Liver (tissue), 9 donors: ENCODE data around the gene HOXB5. TPM values are rescaled to one million over a fixed set of nuclear protein-coding genes. Genes with fewer than 3 reads are reported as not detected.

Experiments used
- DNase-seq: peaks from one replicate; pipeline ENCODE4 v3.0.0-alpha.2; 2017; ENCODE audit warnings: low spot score
- H3K27ac ChIP-seq, 2 donors: one replicate each; pipeline ENCODE4 v1.7.0; 2013; ENCODE audit warnings: inconsistent platforms in 2 of 2, low read length in 2 of 2, control low read depth in 1 of 2, low read depth in 1 of 2, mild to moderate bottlenecking in 1 of 2
- H3K27me3 ChIP-seq, 4 donors: one replicate each; pipeline versions ENCODE4 v1.6.1 to v1.7.0; 2013; ENCODE audit warnings: low read length in 3 of 4, inconsistent platforms in 1 of 4, mild to moderate bottlenecking in 1 of 4, moderate library complexity in 1 of 4; ENCODE audit not compliant: control insufficient read depth in 4 of 4, insufficient read depth in 4 of 4
- H3K36me3 ChIP-seq, 4 donors: one replicate each; pipeline versions ENCODE4 v1.6.1 to v1.7.0; 2013; ENCODE audit warnings: low read length in 3 of 4, mild to moderate bottlenecking in 3 of 4, low read depth in 1 of 4, moderate library complexity in 1 of 4; ENCODE audit not compliant: control insufficient read depth in 4 of 4, insufficient read depth in 3 of 4
- H3K4me1 ChIP-seq, 4 donors: one replicate each; pipeline versions ENCODE4 v1.6.1 to v1.7.0; 2013; ENCODE audit warnings: low read length in 3 of 4, mild to moderate bottlenecking in 3 of 4, moderate library complexity in 1 of 4; ENCODE audit not compliant: control insufficient read depth in 4 of 4, insufficient read depth in 4 of 4
- H3K4me3 ChIP-seq, 3 donors: one replicate each; pipeline versions ENCODE4 v1.6.1 to v1.7.0; 2013; ENCODE audit warnings: low read length in 3 of 3, control low read depth in 1 of 3, low read depth in 1 of 3, mild to moderate bottlenecking in 1 of 3
- H3K9ac ChIP-seq, 2 donors: one replicate each; pipeline ENCODE4 v1.7.0; 2013; ENCODE audit warnings: low read length in 2 of 2, mild to moderate bottlenecking in 2 of 2, moderate library complexity in 2 of 2, control low read depth in 1 of 2, low read depth in 1 of 2
- H3K9me3 ChIP-seq, 4 donors: one replicate each; pipeline versions ENCODE4 v1.6.1 to v1.7.0; 2013; ENCODE audit warnings: low read length in 3 of 4; ENCODE audit not compliant: control insufficient read depth in 4 of 4
- EGR1 ChIP-seq, 2 donors: IDR thresholded peaks; 2 replicates each; pipeline ENCODE4 v1.6.1; 2016 to 2018; ENCODE audit warnings: antibody characterized with exemption in 2 of 2, low read depth in 2 of 2
- FOXA1 ChIP-seq: IDR thresholded peaks from 2 replicates; pipeline ENCODE4 v1.6.1; 2016; ENCODE audit warnings: antibody characterized with exemption
- GABPA ChIP-seq, 2 donors: IDR thresholded peaks in 1 of 2; conservative IDR thresholded peaks in 1 of 2; 2 replicates each; pipeline ENCODE4 v1.6.1; 2016; ENCODE audit warnings: antibody characterized with exemption in 2 of 2, mild to moderate bottlenecking in 1 of 2, moderate library complexity in 1 of 2
- HNF4A ChIP-seq, 2 donors: conservative IDR thresholded peaks; 2 replicates each; pipeline ENCODE4 v1.6.1; 2016; ENCODE audit warnings: antibody characterized with exemption in 2 of 2, mild to moderate bottlenecking in 2 of 2
- HNF4G ChIP-seq: IDR thresholded peaks from 2 replicates; pipeline ENCODE4 v1.6.1; 2016; ENCODE audit warnings: antibody characterized with exemption
- JUND ChIP-seq, 2 donors: IDR thresholded peaks; 2 replicates each; pipeline ENCODE4 v1.6.1; 2016; ENCODE audit warnings: antibody characterized with exemption in 2 of 2
- MAX ChIP-seq: IDR thresholded peaks from 2 replicates; pipeline ENCODE4 v1.6.1; 2016; ENCODE audit warnings: antibody characterized with exemption
- NR2F2 ChIP-seq: IDR thresholded peaks from 2 replicates; pipeline ENCODE4 v1.6.1; 2016; ENCODE audit warnings: antibody characterized with exemption
- RAD21 ChIP-seq, 2 donors: IDR thresholded peaks; 2 replicates each; pipeline ENCODE4 v1.6.1; 2016; ENCODE audit warnings: antibody characterized with exemption in 2 of 2, mild to moderate bottlenecking in 2 of 2
- REST ChIP-seq: IDR thresholded peaks from 2 replicates; pipeline ENCODE4 v1.6.1; 2016; ENCODE audit warnings: antibody characterized with exemption, mild to moderate bottlenecking
- RXRA ChIP-seq, 2 donors: IDR thresholded peaks; 2 replicates each; pipeline ENCODE4 v1.6.1; 2017 to 2018; ENCODE audit warnings: antibody characterized with exemption in 2 of 2, mild to moderate bottlenecking in 1 of 2
- SP1 ChIP-seq: IDR thresholded peaks from 2 replicates; pipeline ENCODE4 v1.6.1; 2018; ENCODE audit warnings: antibody characterized with exemption, mild to moderate bottlenecking
- TAF1 ChIP-seq: conservative IDR thresholded peaks from 2 replicates; pipeline ENCODE4 v1.6.1; 2016; ENCODE audit warnings: antibody characterized with exemption, mild to moderate bottlenecking
- YY1 ChIP-seq: IDR thresholded peaks from 2 replicates; pipeline ENCODE4 v1.6.1; 2016; ENCODE audit warnings: antibody characterized with exemption, mild to moderate bottlenecking
- polyA plus RNA-seq, 2 donors: library from polyadenylated mRNA; stranded (reverse) in 1 of 2; unstranded in 1 of 2; fragments of 200-250 nt in 1 of 2; fragments of >200 nt in 1 of 2; fragmentation: Nextera tagmentation in 1 of 2; extraction: Ambion mirVana in 1 of 2; gene quantifications; one replicate each; pipeline versions ENCODE4 v1.2.1 to v1.2.3, GENCODE V29; 2013 to 2015
- total RNA-seq, 2 donors: library from RNA; depleted of rRNA; stranded (reverse); fragments of >200 nt; gene quantifications; one replicate each; pipeline ENCODE4 v1.2.3, GENCODE V29; 2014
- TF ChIP-seq, protein P1 (sequence below): IDR thresholded peaks from 2 replicates; pipeline ENCODE4 v1.6.1; 2016; ENCODE audit warnings: antibody characterized with exemption
- TF ChIP-seq, protein P2 (sequence below): fragments of 150-350 bp; IDR thresholded peaks from 2 replicates; pipeline ENCODE4 v1.5.1; 2017; ENCODE audit warnings: improper control_type of control experiment, low read depth, low read length; ENCODE audit not compliant: missing input control
- TF ChIP-seq, protein P3 (sequence below): IDR thresholded peaks from 2 replicates; pipeline ENCODE4 v1.6.1; 2016; ENCODE audit warnings: antibody characterized with exemption
- donor health status: healthy.
- donor health status: healthy.
- donor health status: healthy.
- donor health status: healthy.
- donor health status: healthy.

Gene HOXB5
- total and polyA plus RNA-seq, 4 donors: 0.08 to 0.38 (median 0.36) TPM; not detected in 1

DNA sequence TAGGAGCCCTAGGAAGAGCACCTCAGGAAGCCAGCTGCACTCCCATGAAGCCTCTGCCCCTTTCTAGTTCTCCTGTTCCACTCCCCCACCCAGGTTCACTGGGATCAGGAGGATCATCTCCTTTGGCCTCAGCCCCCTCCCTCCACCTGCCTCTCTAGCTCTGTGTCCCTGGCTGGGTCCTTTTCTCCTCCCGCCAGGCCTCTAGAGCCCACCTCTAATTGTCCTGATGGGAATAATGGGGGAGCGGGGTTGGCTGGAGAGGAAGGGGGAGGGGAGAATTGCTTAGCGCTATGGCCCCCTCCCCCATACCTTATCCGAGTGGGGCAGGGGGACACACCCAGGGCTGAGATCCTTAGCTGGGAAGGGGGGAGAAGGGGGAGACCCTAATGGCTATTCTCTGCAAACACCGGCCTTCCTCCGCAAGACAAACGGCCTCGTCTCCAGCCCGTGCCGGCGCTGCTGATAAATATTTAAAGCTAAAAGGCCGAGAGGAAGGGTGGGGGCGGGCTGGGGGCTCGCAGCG is 16.2 kb upstream of the HOXB5 start (continued):
- TF ChIP-seq GABPA (IDR thresholded peaks at IDR 0.05 in 1 of 2, conservative IDR thresholded peaks at IDR 0.05 in 1 of 2): no peak
- TF ChIP-seq TAF1: no peak
- no peak for TF ChIP-seq HNF4G
- TF ChIP-seq RAD21 (IDR thresholded peaks at IDR 0.05): no peak
- TF ChIP-seq, protein P1, sequence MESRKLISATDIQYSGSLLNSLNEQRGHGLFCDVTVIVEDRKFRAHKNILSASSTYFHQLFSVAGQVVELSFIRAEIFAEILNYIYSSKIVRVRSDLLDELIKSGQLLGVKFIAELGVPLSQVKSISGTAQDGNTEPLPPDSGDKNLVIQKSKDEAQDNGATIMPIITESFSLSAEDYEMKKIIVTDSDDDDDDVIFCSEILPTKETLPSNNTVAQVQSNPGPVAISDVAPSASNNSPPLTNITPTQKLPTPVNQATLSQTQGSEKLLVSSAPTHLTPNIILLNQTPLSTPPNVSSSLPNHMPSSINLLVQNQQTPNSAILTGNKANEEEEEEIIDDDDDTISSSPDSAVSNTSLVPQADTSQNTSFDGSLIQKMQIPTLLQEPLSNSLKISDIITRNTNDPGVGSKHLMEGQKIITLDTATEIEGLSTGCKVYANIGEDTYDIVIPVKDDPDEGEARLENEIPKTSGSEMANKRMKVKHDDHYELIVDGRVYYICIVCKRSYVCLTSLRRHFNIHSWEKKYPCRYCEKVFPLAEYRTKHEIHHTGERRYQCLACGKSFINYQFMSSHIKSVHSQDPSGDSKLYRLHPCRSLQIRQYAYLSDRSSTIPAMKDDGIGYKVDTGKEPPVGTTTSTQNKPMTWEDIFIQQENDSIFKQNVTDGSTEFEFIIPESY: no peak
- TF ChIP-seq JUND (IDR thresholded peaks at IDR 0.05): no peak
- no peak for TF ChIP-seq RXRA (IDR thresholded peaks at IDR 0.05)
- TF ChIP-seq SP1: no peak

DNA sequence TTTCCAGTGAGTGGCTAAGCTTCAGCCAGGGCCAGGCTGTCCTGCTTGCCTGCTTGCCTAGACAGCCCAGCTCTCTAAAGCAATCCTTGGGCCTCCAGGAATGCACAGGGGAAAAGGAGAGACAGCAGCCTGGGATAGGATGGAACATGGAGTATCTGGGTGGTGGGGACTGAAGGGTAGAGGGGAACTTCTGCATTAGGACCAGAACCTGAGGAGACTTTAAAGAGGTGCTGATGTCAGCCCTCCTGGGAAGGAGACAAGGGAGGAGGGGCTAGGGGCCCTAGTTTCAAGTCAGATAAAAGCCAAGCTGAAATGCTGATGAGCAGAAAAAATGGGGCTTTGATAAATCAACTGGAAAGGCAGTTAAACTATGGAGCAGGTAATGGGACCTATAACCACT is 15.5 kb upstream of the HOXB5 start:
- TF ChIP-seq HNF4A (conservative IDR thresholded peaks at IDR 0.05) (no peak), MAX (no peak), TAF1 (no peak), RAD21 (IDR thresholded peaks at IDR 0.05) (no peak), YY1 (no peak), SP1 (no peak), GABPA (IDR thresholded peaks at IDR 0.05 in 1 of 2, conservative IDR thresholded peaks at IDR 0.05 in 1 of 2) (no peak), HNF4G (no peak), FOXA1 (no peak), NR2F2 (no peak), REST (no peak), EGR1 (IDR thresholded peaks at IDR 0.05; ENCODE audit: low read depth in 2 of 2) (no peak)
- TF ChIP-seq, protein P2, sequence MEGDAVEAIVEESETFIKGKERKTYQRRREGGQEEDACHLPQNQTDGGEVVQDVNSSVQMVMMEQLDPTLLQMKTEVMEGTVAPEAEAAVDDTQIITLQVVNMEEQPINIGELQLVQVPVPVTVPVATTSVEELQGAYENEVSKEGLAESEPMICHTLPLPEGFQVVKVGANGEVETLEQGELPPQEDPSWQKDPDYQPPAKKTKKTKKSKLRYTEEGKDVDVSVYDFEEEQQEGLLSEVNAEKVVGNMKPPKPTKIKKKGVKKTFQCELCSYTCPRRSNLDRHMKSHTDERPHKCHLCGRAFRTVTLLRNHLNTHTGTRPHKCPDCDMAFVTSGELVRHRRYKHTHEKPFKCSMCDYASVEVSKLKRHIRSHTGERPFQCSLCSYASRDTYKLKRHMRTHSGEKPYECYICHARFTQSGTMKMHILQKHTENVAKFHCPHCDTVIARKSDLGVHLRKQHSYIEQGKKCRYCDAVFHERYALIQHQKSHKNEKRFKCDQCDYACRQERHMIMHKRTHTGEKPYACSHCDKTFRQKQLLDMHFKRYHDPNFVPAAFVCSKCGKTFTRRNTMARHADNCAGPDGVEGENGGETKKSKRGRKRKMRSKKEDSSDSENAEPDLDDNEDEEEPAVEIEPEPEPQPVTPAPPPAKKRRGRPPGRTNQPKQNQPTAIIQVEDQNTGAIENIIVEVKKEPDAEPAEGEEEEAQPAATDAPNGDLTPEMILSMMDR: no peak
- TF ChIP-seq, protein P3, sequence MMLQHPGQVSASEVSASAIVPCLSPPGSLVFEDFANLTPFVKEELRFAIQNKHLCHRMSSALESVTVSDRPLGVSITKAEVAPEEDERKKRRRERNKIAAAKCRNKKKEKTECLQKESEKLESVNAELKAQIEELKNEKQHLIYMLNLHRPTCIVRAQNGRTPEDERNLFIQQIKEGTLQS: no peak
- no peak overlapping the region for H3K4me3 ChIP-seq
- no peaks in the 10 kb centered on the region for H3K36me3 ChIP-seq
- no peak overlapping the region for H3K9ac ChIP-seq
- no peak overlapping the region for H3K27ac ChIP-seq
- peaks cover 0 to 17% (median 7%) of the 10 kb centered on the region in 4 donors for H3K4me1 ChIP-seq
- H3K27me3 ChIP-seq: peaks cover 6 to 28% (median 12%) of the 10 kb centered on the region in 4 donors
- no peaks in the 10 kb centered on the region for H3K9me3 ChIP-seq
- DNase-seq: no peak
